HG03571 (cell line): ENCODE data around the gene NARS2.

Source experiments
- ATAC-seq: cut with Tn5 transposase; IDR thresholded peaks from one replicate; pipeline ENCODE4 v1.9.1; 2021; ENCODE audit not compliant: unreplicated experiment

NARS2 gene

GRCh38 chr11:78446210-78446609 is 128.5 kb downstream of the NARS2 start:
- no peak for ATAC-seq

GRCh38 chr11:78444726-78445125 is 129.9 kb downstream of the NARS2 start:
- ATAC-seq: no peak

GRCh38 chr11:78441956-78442355 is 132.7 kb downstream of the NARS2 start:
- ATAC-seq: no peak

- ATAC-seq: peak; percentile 83
These were observed 136.2 kb downstream of the NARS2 start for GRCh38 chr11:78438298-78438975.

- ATAC-seq: no peak
These were observed 141.7 kb downstream of the NARS2 start for GRCh38 chr11:78432956-78433355.

GRCh38 chr11:78432058-78432515 is 142.6 kb downstream of the NARS2 start:
- ATAC-seq: no peak

GRCh38 chr11:78429660-78430059 is 145.0 kb downstream of the NARS2 start:
- no peak for ATAC-seq

GRCh38 chr11:78429209-78429608 is 145.5 kb downstream of the NARS2 start:
- no peak for ATAC-seq

- ATAC-seq: no peak
These were observed 145.9 kb downstream of the NARS2 start for GRCh38 chr11:78428773-78429172.

GRCh38 chr11:78428266-78428636 is 146.4 kb downstream of the NARS2 start:
- no peak for ATAC-seq

- peak; percentile 35 for ATAC-seq
These were observed 146.9 kb downstream of the NARS2 start for GRCh38 chr11:78427615-78428265.

- no peak for ATAC-seq
These were observed 147.8 kb downstream of the NARS2 start for GRCh38 chr11:78426845-78427244.

GRCh38 chr11:78425399-78426070 is 149.1 kb downstream of the NARS2 start:
- ATAC-seq: no peak

GRCh38 chr11:78424334-78425270 is 150.1 kb downstream of the NARS2 start:
- ATAC-seq: peak; percentile 28

- no peak for ATAC-seq
These were observed 151.4 kb downstream of the NARS2 start for GRCh38 chr11:78423241-78423640.

- ATAC-seq: no peak
These were observed 153.9 kb downstream of the NARS2 start for GRCh38 chr11:78420796-78421209.

GRCh38 chr11:78420255-78420764 is 154.4 kb downstream of the NARS2 start:
- ATAC-seq: no peak

- no peak for ATAC-seq
These were observed 155.3 kb downstream of the NARS2 start for GRCh38 chr11:78419327-78419726.

GRCh38 chr11:78418584-78419211 is 156.0 kb downstream of the NARS2 start:
- ATAC-seq: no peak

GRCh38 chr11:78417888-78418583 is 156.6 kb downstream of the NARS2 start:
- peak; percentile 50 for ATAC-seq
